ENCODE results near the gene SMC5.

DNA sequence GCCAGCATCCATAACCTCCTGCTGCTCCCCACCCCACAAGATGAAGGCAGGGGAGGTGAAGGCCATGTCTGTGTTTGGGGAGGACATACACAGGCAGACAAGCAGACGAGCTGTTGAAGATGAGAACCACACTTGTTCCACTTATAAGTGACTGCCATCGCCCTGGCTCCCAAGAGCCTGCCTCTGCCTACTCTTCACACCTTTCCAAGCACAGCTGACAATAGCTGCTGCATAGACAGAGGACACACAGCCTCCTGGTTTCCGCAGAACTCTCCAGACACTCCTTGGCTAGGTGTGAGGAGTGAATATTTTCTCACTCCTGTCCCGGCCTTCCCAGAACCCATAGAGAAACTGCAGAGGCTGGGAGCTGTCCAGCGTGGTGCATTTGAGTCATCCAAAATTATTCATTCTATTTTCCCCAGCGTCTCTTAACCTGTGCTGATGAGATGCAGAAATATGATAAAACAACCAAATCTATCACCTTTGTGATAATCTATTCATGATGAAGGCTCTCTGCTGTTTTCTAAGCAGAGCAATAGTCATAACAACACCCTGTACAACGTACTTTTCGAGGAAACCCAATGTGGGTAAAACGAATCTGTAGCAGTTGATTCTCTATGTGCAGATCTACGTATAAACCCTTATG, 131.0 kb downstream of the SMC5 start:
- no peak for TF ChIP-seq CTCF (IDR thresholded peaks at IDR 0.05)
- TF ChIP-seq EP300 (IDR thresholded peaks at IDR 0.05; ENCODE audit: low read depth) = no peak
- no peak for TF ChIP-seq POLR2A (IDR thresholded peaks at IDR 0.05)
- TF ChIP-seq POLR2AphosphoS5 (IDR thresholded peaks at IDR 0.05) = no peak

Measured in transverse colon (tissue), 4 donors.